Measurements from ENCODE around the gene MUTYH. TPM values are rescaled to one million over a fixed set of nuclear protein-coding genes. Genes with fewer than 3 reads are reported as not detected.
"Not testable (repeated sequence)": the region's sequence is repeated elsewhere in the genome, so short reads cannot be mapped to it uniquely, and the experiment has no call there.

Gene MUTYH
- total RNA-seq, 5 donors from 2014 or later (not counting 1 experiment from before 2014, with no cell fraction given), result 60.2 to 71.0 (median 68.4) TPM

DNA sequence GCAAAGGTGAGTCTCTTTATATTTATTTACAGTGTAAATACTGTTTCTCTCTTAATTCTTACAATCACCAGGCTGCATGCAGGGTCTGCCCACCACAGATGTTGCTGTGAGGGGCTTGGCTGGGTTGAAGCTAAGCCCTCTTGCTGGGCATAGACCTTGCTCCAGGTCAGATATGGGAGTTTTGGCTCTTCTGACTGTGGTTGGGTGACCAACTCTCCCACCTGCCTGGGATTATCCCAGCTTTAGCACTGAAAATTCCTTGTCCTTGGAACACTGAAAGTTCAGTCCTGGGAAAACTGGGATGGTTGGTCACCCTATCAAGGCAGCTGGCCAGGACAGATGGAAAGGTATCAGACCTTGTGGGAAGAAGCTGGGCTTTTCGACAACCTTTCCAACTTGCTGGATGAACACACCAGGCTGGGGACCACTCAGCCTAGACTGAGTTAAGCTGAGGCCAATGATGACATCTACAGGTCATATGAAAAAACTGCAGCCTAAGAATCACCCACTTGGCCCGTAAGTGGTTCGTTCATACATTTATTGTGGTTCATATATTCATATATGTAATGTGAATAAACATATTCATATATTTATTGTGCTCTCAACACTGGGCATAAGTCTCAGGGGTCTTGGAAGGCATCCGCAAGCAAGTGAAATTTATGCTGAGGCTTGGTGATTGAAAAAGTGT lies 40.1 kb downstream of the MUTYH start:
- H3K36me3 Mint-ChIP-seq, result no peaks in the 10 kb centered on the region
- 71% methylated on average over 1 of the region's 4 CpGs for WGBS (ENCODE audit: insufficient coverage)

DNA sequence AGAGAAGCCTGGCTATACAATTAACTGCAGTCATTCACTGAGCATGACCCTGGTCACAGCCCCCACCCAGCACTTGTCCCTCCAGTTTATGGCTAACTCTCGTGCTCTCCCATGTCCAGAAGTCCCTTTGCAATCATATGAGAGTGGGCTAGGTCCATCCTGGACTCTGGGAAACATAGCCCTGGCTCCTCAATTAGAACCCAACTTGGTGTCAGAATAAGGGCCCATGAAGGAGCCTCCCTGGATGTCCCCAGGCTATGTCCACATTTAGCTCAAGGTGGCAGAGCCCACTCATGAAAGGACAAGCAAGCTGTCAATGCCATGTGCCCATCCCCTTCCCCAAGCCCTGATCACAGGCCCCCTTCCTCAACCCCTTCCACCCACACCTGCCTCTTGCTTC lies 40.9 kb downstream of the MUTYH start:
- Mint-ChIP-seq H3K36me3 (no peaks in the 10 kb centered on the region), H3K27ac (no peak overlapping the region)
- CTCF ChIA-PET, result interaction anchor here (0.6 to 6.5 kb wide), 7 partner anchors 9 to 287 kb away, joined by 3 to 124 read pairs (median 9); partner anchors contain the start of genes HECTD3 (in 1 of the 2) and UROD (in 1 of the 2)

More for the DNA sequence above, 40.1 kb downstream of the MUTYH start:
- Mint-ChIP-seq H3K9me3 (no peaks in the 10 kb centered on the region), H3K27ac (no peak overlapping the region), H3K4me3 (no peak overlapping the region), H3K27me3 (no peaks in the 10 kb centered on the region), H3K4me1 (peaks cover 17 to 20% (median 18%) of the 10 kb centered on the region in 3 donors)
- DNase-seq (peak in 25 of 35 experiments; percentile 2 to 78 (median 21)), ATAC-seq (replicated peaks in 1 of 4) (no peak)
- Histone ChIP-seq H3K27ac (ENCODE audit: low read length) (no peak overlapping the region), H3K4me3 (ENCODE audit: control insufficient read depth in 1 of 2, extremely low read depth in 1 of 2, low read length in 1 of 2) (no peak overlapping the region), H3K9me3 (no peaks in the 10 kb centered on the region), H3K36me3 (ENCODE audit: control insufficient read depth in 2 of 2, extremely low read depth in 1 of 2, insufficient read depth in 1 of 2, low read length in 1 of 2) (no peaks in the 10 kb centered on the region), H3K27me3 (replicated peaks in 1 of 2; ENCODE audit: control insufficient read depth in 2 of 2, extremely low read depth in 1 of 2, insufficient read depth in 2 of 2, low read length in 1 of 2) (no peaks in the 10 kb centered on the region), H3K4me1 (ENCODE audit: control insufficient read depth in 1 of 2, extremely low read depth in 1 of 2, insufficient read depth in 2 of 2, low read length in 2 of 2) (peaks cover 2 to 18% of the 10 kb centered on the region in 2 experiments)
- ChIA-PET CTCF (interaction anchor here (0.6 to 6.5 kb wide), 10 partner anchors 8 to 507 kb away, joined by 3 to 124 read pairs (median 4); partner anchors contain the start of genes HECTD3 (in 1 of the 2), TESK2 (in 1 of the 2) and UROD (in 1 of the 2)), POLR2A (no interaction called here)

DNA sequence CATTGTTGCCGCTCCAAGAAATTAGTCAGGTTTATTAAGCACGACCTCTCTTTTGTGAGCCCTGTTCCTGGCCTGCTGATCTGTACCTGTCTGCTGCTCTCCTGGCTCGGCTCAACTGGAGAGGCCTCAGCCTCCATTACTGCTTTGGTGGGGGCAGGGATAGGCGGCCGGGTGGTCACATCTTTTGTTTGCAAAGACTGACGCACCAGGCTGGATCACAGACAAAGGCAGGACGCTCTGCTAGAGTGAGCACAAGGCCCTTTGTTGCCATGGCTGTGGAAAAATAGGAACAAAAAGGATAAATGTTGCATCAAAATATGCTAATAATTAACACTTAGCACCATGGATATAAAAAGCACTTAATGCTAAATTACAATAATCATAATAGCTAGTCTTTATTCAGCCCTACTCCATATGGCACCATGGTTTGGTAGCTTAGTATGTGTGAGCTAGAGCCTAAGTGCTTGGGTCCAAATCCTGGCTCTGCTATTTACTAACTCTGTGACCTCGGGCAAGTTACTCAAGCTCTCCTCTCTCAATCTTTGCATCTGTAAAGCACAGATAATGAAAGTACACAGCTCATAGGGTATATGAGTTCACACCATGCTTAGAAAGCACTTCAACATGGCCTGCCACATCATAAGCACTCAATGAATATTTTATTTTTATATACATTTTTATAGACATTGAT lies 42.4 kb downstream of the MUTYH start:
- POLR2A ChIA-PET, result interaction anchor here in 1 of 2 donors (0.7 kb wide), 1 partner anchor 531 kb away, joined by 3 read pairs; no protein-coding TSS in a partner anchor

More for the DNA sequence above, 40.9 kb downstream of the MUTYH start:
- H3K27me3 ChIP-seq (replicated peaks in 1 of 2; ENCODE audit: control insufficient read depth in 2 of 2, extremely low read depth in 1 of 2, insufficient read depth in 2 of 2, low read length in 1 of 2), result no peaks in the 10 kb centered on the region
- Mint-ChIP-seq H3K4me1 (peaks cover 9 to 14% (median 11%) of the 10 kb centered on the region in 3 donors), H3K9me3 (no peaks in the 10 kb centered on the region), H3K27me3 (no peaks in the 10 kb centered on the region), H3K4me3 (no peak overlapping the region)
- ATAC-seq (replicated peaks in 1 of 4) (no peak), DNase-seq (no peak)
- H3K27ac ChIP-seq (ENCODE audit: low read length), result no peak overlapping the region
- WGBS (ENCODE audit: insufficient coverage), result 63% methylated on average over 1 of the region's 1 CpG
- no peak overlapping the region for H3K4me3 ChIP-seq (ENCODE audit: control insufficient read depth in 1 of 2, extremely low read depth in 1 of 2, low read length in 1 of 2)
- H3K9me3 ChIP-seq, result no peaks in the 10 kb centered on the region
- no peaks in the 10 kb centered on the region for H3K36me3 ChIP-seq (ENCODE audit: control insufficient read depth in 2 of 2, extremely low read depth in 1 of 2, insufficient read depth in 1 of 2, low read length in 1 of 2)
- peaks cover 2 to 11% of the 10 kb centered on the region in 2 experiments for H3K4me1 ChIP-seq (ENCODE audit: control insufficient read depth in 1 of 2, extremely low read depth in 1 of 2, insufficient read depth in 2 of 2, low read length in 2 of 2)
- POLR2A ChIA-PET, result no interaction called here

DNA sequence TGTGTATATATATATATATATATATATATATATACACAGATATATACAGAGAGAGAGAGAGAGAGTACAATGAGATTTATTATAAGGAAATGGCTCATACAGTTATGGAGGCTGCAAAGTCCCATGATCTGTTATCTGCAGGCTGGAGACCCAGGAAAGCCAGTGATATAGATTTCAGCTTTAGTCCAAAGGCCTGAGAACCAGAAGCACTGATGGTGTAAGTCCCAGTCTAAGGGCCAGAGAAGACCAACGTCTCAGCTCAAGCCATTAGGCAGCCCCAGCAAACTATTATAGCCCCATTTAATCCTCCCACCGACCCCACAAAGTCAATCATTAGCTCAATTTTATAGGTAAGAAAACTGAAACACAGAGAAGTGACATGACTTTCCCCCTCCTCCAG lies 48.5 kb downstream of the MUTYH start:
- Histone ChIP-seq H3K4me3 (ENCODE audit: control insufficient read depth in 1 of 2, extremely low read depth in 1 of 2, low read length in 1 of 2) (no peak overlapping the region), H3K27me3 (replicated peaks in 1 of 2; ENCODE audit: control insufficient read depth in 2 of 2, extremely low read depth in 1 of 2, insufficient read depth in 2 of 2, low read length in 1 of 2) (no peaks in the 10 kb centered on the region), H3K36me3 (ENCODE audit: control insufficient read depth in 2 of 2, extremely low read depth in 1 of 2, insufficient read depth in 1 of 2, low read length in 1 of 2) (no peaks in the 10 kb centered on the region), H3K9me3 (no peaks in the 10 kb centered on the region), H3K4me1 (ENCODE audit: control insufficient read depth in 1 of 2, extremely low read depth in 1 of 2, insufficient read depth in 2 of 2, low read length in 2 of 2) (no peaks in the 10 kb centered on the region), H3K27ac (ENCODE audit: low read length) (no peak overlapping the region)
- no peak overlapping the region for H3K4me3 Mint-ChIP-seq
- 100% methylated on average over 1 of the region's 2 CpGs for WGBS (ENCODE audit: insufficient coverage)
- no peaks in the 10 kb centered on the region for H3K36me3 Mint-ChIP-seq
- no peak for DNase-seq
- no peak overlapping the region for H3K27ac Mint-ChIP-seq
- no peak for ATAC-seq (replicated peaks in 1 of 4)
- ChIA-PET POLR2A (no interaction called here), CTCF (interaction anchor here in 1 of 2 donors (0.7 kb wide), 1 partner anchor 9 kb away, joined by 4 read pairs; no protein-coding TSS in a partner anchor)
- H3K9me3 Mint-ChIP-seq, result peaks cover 0 to under 1% (median 0%) of the 10 kb centered on the region in 3 donors
- H3K4me1 Mint-ChIP-seq, result no peaks in the 10 kb centered on the region
- H3K27me3 Mint-ChIP-seq, result no peaks in the 10 kb centered on the region

More for the DNA sequence above, 42.4 kb downstream of the MUTYH start:
- H3K27me3 Mint-ChIP-seq, result no peaks in the 10 kb centered on the region
- Histone ChIP-seq H3K27me3 (replicated peaks in 1 of 2; ENCODE audit: control insufficient read depth in 2 of 2, extremely low read depth in 1 of 2, insufficient read depth in 2 of 2, low read length in 1 of 2) (no peaks in the 10 kb centered on the region), H3K4me3 (ENCODE audit: control insufficient read depth in 1 of 2, extremely low read depth in 1 of 2, low read length in 1 of 2) (no peak overlapping the region), H3K36me3 (ENCODE audit: control insufficient read depth in 2 of 2, extremely low read depth in 1 of 2, insufficient read depth in 1 of 2, low read length in 1 of 2) (no peaks in the 10 kb centered on the region), H3K27ac (ENCODE audit: low read length) (no peak overlapping the region), H3K4me1 (ENCODE audit: control insufficient read depth in 1 of 2, extremely low read depth in 1 of 2, insufficient read depth in 2 of 2, low read length in 2 of 2) (peaks cover 0 to 2% of the 10 kb centered on the region in 2 experiments), H3K9me3 (no peaks in the 10 kb centered on the region)
- no peak for DNase-seq
- ATAC-seq (replicated peaks in 1 of 4), result no peak
- WGBS (ENCODE audit: insufficient coverage), result 93% methylated on average over 3 of the region's 8 CpGs
- H3K36me3 Mint-ChIP-seq, result no peaks in the 10 kb centered on the region
- H3K4me1 Mint-ChIP-seq, result peaks cover 5 to 10% (median 6%) of the 10 kb centered on the region in 3 donors
- H3K27ac Mint-ChIP-seq, result no peak overlapping the region
- CTCF ChIA-PET, result interaction anchor here (0.5 to 6.5 kb wide), 4 partner anchors 135 to 285 kb away, joined by 5 to 124 read pairs (median 10); partner anchors contain the start of genes HECTD3 (in 1 of the 2) and UROD (in 1 of the 2)
- H3K9me3 Mint-ChIP-seq, result no peaks in the 10 kb centered on the region
- no peak overlapping the region for H3K4me3 Mint-ChIP-seq

DNA sequence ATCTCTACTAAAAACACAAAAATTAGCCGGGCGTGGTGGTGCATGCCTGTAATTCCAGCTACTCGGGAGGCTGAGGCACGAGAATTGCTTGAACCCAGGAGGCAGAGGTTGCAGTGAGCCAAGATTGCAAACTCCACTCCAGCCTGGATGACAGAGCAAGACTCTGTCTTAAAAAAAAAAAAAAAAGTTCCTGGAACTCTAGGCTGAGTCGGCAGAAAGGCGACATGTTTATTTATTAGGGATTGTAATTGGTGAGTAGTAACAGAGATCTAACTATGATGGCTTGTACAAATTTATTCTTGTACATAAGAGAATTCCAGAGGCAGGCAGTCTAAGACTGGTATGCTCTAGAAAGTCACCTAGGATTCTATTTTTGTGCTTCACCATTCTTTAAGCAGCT lies 49.2 kb downstream of the MUTYH start:
- POLR2A ChIA-PET; H3K27ac ChIP-seq (ENCODE audit: low read length); H3K9me3 ChIP-seq; H3K27me3 Mint-ChIP-seq; H3K36me3 Mint-ChIP-seq; H3K27ac Mint-ChIP-seq; H3K4me3 Mint-ChIP-seq; H3K36me3 ChIP-seq (ENCODE audit: control insufficient read depth in 2 of 2, extremely low read depth in 1 of 2, insufficient read depth in 1 of 2, low read length in 1 of 2); H3K4me1 ChIP-seq (ENCODE audit: control insufficient read depth in 1 of 2, extremely low read depth in 1 of 2, insufficient read depth in 2 of 2, low read length in 2 of 2); H3K4me1 Mint-ChIP-seq; H3K27me3 ChIP-seq (replicated peaks in 1 of 2; ENCODE audit: control insufficient read depth in 2 of 2, extremely low read depth in 1 of 2, insufficient read depth in 2 of 2, low read length in 1 of 2); DNase-seq; ATAC-seq (replicated peaks in 1 of 4); H3K9me3 Mint-ChIP-seq; H3K4me3 ChIP-seq (ENCODE audit: control insufficient read depth in 1 of 2, extremely low read depth in 1 of 2, low read length in 1 of 2): not testable (repeated sequence)
- 100% methylated on average over 1 of the region's 6 CpGs for WGBS (ENCODE audit: insufficient coverage)
- CTCF ChIA-PET, result interaction anchor here in 1 of 2 donors (0.7 kb wide), 1 partner anchor 8 kb away, joined by 4 read pairs; no protein-coding TSS in a partner anchor

DNA sequence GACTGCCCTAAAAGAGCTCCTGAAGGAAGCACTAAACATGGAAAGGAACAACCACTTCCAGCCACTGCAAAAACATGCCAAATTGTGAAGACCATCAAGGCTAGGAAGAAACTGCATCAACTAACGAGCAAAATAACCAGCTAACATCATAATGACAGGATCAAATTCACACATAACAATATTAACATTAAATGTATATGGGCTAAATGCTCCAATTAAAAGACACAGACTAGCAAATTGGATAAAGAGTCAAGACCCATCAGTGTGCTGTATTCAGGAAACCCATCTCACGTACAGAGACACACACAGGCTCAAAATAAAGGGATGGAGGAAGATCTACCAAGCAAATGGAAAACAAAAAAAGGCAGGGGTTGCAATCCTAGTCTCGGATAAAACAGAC lies 53.7 kb downstream of the MUTYH start:
- ATAC-seq (replicated peaks in 1 of 4); CTCF ChIA-PET; H3K4me1 ChIP-seq (ENCODE audit: control insufficient read depth in 1 of 2, extremely low read depth in 1 of 2, insufficient read depth in 2 of 2, low read length in 2 of 2); H3K27me3 Mint-ChIP-seq; POLR2A ChIA-PET; H3K27ac ChIP-seq (ENCODE audit: low read length); H3K9me3 Mint-ChIP-seq; H3K27me3 ChIP-seq (replicated peaks in 1 of 2; ENCODE audit: control insufficient read depth in 2 of 2, extremely low read depth in 1 of 2, insufficient read depth in 2 of 2, low read length in 1 of 2); H3K9me3 ChIP-seq; H3K36me3 Mint-ChIP-seq; H3K27ac Mint-ChIP-seq; H3K4me3 Mint-ChIP-seq; H3K4me3 ChIP-seq (ENCODE audit: control insufficient read depth in 1 of 2, extremely low read depth in 1 of 2, low read length in 1 of 2); H3K36me3 ChIP-seq (ENCODE audit: control insufficient read depth in 2 of 2, extremely low read depth in 1 of 2, insufficient read depth in 1 of 2, low read length in 1 of 2); H3K4me1 Mint-ChIP-seq; DNase-seq: not testable (repeated sequence)
- WGBS (ENCODE audit: insufficient coverage), result no CpG with 5 or more reads among the region's 3 CpGs
